IgD-negative memory B cell (primary cell): ENCODE results near the gene TH. TPM values are rescaled to one million over a fixed set of nuclear protein-coding genes. Genes with fewer than 3 reads are reported as not detected.
A peak's percentile ranks its signal among the peaks of the same experiment; 100 is the strongest.

Experiments
- H3K27ac Mint-ChIP-seq, 3 donors: one replicate each; pipeline ENCODE4 v1.8.0; 2020 to 2022; ENCODE audit warnings: mild to moderate bottlenecking in 3 of 3, mixed read lengths in 3 of 3, moderate library complexity in 1 of 3
- H3K27me3 Mint-ChIP-seq: one replicate; pipeline ENCODE4 v1.8.0; 2021; ENCODE audit warnings: mixed read lengths
- H3K36me3 Mint-ChIP-seq: one replicate; pipeline ENCODE4 v1.8.0; 2020; ENCODE audit warnings: mild to moderate bottlenecking, mixed read lengths
- H3K4me1 Mint-ChIP-seq, 3 donors: one replicate each; pipeline ENCODE4 v1.8.0; 2020 to 2022; ENCODE audit warnings: mixed read lengths in 3 of 3, mild to moderate bottlenecking in 1 of 3
- H3K4me3 Mint-ChIP-seq, 4 donors: one replicate each; pipeline ENCODE4 v1.8.0; 2020 to 2022; ENCODE audit warnings: mild to moderate bottlenecking in 4 of 4, mixed read lengths in 4 of 4, moderate library complexity in 3 of 4
- H3K9me3 Mint-ChIP-seq, 3 donors: one replicate each; pipeline ENCODE4 v1.8.0; 2020 to 2021; ENCODE audit warnings: mixed read lengths in 3 of 3, mild to moderate bottlenecking in 1 of 3
- polyA plus RNA-seq: library from polyadenylated mRNA; unstranded; fragments of 300-500 nt; fragmentation: Illumina TruSeq; gene quantifications from one replicate; pipeline ENCODE4 v1.2.3, GENCODE V29; 2021

The TH gene
- polyA plus RNA-seq, 1 donor from 2014 or later, result not detected

DNA sequence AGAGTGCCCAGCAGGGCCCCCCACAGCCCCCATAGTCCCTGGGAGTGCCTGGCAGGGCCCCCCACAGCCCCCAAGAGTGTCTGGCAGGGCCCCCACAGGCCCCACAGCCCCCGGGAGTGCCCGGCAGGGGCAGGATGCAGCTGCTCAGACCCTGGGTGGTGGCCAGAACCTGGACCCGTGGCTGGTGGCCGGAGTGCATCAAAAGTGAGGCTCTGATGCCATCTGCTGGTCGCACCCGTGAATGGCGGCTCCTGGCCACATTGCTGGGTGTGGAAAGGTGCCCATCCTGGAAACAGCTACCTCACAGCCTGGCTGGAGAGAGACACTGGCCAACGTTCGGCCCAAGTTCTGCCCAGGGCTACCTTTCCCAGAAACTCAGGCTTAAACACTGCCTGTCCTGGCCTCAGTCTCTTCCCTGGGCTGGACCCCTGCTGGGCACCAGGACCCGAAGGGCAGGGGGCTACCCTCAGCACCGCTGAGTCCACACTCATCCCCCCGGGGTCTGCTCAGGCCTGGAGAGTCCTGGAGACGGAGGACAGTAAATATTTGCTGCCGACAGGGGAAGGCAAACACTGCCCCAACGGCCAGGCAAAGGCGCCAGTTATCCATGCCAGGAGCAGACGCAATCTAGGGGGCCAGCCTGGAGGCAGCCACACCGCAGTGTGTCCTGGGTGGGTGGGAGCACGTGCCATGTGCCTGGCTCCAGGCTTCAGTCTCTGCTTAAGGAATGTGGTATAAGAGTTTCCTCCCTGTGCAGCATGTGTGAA is 15.0 kb downstream of the TH start:
- no peaks in the 10 kb centered on the region for H3K9me3 Mint-ChIP-seq
- H3K27me3 Mint-ChIP-seq, result no peaks in the 10 kb centered on the region
- H3K4me3 Mint-ChIP-seq, result no peak overlapping the region
- no peaks in the 10 kb centered on the region for H3K36me3 Mint-ChIP-seq
- peaks cover 0 to 5% (median 4%) of the 10 kb centered on the region in 3 donors for H3K4me1 Mint-ChIP-seq
- no peak overlapping the region for H3K27ac Mint-ChIP-seq

DNA sequence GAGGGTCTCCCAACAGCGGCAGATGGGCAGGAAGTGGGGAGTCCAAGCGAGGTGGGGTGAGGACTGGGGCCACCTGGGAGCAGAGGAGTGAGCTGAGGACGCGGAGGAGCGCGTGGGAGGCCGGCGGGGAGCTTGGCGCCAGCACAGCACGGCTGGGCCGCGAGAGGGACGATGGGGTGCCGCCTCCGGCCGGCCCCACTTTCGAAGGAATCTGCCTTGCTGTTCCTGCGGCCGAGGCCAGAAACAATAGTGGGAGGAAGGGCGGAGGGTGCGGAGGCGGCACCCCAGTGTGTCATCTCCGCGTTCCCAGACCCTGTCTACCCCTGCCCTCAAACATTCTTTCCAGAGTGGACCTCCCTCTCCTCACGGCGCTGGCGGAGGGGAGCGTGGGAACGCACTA is 16.1 kb downstream of the TH start:
- Mint-ChIP-seq H3K4me1 (peaks cover 0 to 6% (median 6%) of the 10 kb centered on the region in 3 donors), H3K9me3 (no peaks in the 10 kb centered on the region), H3K27me3 (no peaks in the 10 kb centered on the region), H3K36me3 (no peaks in the 10 kb centered on the region), H3K4me3 (no peak overlapping the region), H3K27ac (no peak overlapping the region)

DNA sequence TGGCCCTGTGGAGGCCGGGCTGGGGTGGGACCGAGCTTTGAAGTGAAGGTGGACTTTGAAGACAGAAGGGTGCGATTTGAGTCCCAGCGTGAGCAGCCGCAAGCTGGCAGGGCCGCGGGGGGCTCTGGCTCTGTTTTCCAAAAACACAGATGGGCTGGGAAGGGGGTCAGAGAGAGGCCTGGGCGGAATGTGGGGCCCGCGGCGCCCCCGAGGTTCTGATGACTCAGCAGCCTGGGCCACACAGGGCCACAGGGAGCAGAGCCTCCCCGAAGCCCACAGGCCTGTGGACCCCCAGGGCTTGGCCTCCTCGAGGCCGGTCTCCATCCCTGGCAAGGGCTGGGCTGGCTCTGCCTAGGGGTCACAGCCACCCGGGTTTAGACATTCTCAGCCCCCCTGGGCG is 16.7 kb downstream of the TH start:
- no peaks in the 10 kb centered on the region for H3K9me3 Mint-ChIP-seq
- peaks cover 0 to 6% (median 6%) of the 10 kb centered on the region in 3 donors for H3K4me1 Mint-ChIP-seq
- H3K36me3 Mint-ChIP-seq, result no peaks in the 10 kb centered on the region
- H3K4me3 Mint-ChIP-seq, result no peak overlapping the region
- no peak overlapping the region for H3K27ac Mint-ChIP-seq
- peaks cover 2% of the 10 kb centered on the region for H3K27me3 Mint-ChIP-seq

DNA sequence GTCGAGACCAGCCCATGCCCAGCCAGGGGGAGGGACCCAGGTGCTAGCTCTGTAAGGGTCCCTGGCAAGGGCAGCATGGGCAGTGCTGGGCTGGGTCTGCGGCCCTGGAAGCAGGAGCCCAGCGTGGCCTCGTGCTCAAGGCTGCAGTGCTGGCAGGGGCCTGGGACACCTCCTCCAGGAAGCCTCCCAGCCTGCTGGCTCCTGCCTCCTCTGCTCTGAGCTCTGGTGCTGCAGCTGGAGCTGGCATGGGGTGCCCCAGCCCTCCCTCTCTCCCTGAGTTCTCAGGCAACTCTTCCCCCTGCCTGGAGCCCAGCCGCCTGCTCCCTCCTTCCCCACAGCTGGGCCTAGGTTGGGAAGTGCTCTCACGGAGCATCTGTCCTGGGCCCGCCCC is 17.4 kb downstream of the TH start:
- H3K27me3 Mint-ChIP-seq, result peaks cover 4% of the 10 kb centered on the region
- no peaks in the 10 kb centered on the region for H3K9me3 Mint-ChIP-seq
- H3K4me1 Mint-ChIP-seq, result peaks cover 0 to 6% (median 6%) of the 10 kb centered on the region in 3 donors
- H3K27ac Mint-ChIP-seq, result no peak overlapping the region
- H3K4me3 Mint-ChIP-seq, result no peak overlapping the region
- no peaks in the 10 kb centered on the region for H3K36me3 Mint-ChIP-seq

DNA sequence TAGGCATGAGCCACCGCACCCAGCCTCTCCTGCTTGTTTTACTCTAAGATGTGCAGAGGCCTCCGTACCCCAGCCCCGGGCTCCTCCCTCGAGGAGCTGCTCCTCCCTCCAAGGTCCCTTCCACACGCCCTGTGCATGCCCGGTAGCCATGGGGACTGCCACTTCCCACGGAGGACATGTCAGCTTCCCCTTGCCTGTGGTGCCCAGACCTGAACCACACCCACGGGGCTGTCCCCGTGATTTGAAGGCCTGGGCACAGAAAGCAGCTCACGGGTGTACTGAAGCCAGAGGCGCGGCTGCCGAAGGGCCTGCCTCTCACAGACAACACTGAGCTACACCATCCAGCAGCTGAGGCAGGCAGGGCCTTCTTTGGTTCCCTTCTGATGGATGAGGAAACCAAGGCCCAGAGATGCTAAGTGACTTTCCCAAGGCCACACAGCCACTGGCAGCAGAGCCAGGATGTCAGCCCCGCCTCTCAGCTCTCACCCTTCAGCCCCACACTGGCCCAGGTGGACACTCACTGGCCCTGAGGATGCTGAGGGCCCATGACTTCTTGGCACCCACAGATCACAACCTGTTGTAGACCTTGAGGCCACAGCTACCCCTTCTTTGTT is 17.9 kb downstream of the TH start:
- no peaks in the 10 kb centered on the region for H3K9me3 Mint-ChIP-seq
- peaks cover 4% of the 10 kb centered on the region for H3K27me3 Mint-ChIP-seq
- no peaks in the 10 kb centered on the region for H3K36me3 Mint-ChIP-seq
- peak overlapping the region in 1 of 3 donors; percentile 80 for H3K27ac Mint-ChIP-seq
- H3K4me3 Mint-ChIP-seq, result no peak overlapping the region
- peaks cover 0 to 6% (median 6%) of the 10 kb centered on the region in 3 donors for H3K4me1 Mint-ChIP-seq

DNA sequence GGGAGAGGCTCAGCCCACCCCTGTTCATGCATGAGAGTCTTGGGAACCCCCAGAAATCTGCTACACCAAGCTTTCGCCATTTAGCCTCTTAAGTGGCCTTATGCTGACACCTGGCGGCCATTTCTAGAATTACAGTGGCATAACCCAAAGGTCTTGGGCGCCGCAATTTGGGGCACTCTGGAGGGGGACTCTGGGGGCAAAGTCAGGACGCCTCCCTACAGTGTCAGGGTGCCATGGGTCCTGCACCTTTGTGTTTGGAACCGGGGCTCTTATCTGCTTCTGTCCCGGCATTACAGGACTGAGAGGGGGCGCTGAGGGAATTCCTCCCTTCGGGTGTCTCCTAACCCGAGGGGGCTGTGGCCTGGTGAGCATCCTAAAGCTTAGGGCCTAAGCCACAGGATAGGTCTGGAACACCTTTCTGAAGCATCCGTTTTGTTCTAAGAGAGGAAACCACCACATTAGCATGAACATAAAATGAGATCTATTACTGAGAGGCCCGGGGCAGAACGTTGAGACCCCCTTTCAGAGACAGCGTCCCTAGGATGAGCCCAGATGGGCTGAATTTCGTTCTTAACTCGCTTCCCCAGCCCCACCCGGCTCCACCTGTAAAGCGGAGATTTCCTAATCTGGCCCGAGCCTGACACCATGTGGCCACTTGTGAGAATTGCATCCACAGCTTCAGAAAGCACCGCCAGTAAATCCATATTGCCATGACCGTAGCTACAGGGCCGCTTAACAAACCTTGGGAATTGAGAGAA is 19.9 kb downstream of the TH start:
- Mint-ChIP-seq H3K36me3 (no peaks in the 10 kb centered on the region), H3K27me3 (peaks cover 8% of the 10 kb centered on the region), H3K4me1 (peaks cover 0 to 7% (median 6%) of the 10 kb centered on the region in 3 donors), H3K4me3 (peak overlapping the region in 2 of 4 donors; percentile 82 to 85), H3K9me3 (no peaks in the 10 kb centered on the region), H3K27ac (peak overlapping the region in 2 of 3 donors; percentile 37 to 66)

DNA sequence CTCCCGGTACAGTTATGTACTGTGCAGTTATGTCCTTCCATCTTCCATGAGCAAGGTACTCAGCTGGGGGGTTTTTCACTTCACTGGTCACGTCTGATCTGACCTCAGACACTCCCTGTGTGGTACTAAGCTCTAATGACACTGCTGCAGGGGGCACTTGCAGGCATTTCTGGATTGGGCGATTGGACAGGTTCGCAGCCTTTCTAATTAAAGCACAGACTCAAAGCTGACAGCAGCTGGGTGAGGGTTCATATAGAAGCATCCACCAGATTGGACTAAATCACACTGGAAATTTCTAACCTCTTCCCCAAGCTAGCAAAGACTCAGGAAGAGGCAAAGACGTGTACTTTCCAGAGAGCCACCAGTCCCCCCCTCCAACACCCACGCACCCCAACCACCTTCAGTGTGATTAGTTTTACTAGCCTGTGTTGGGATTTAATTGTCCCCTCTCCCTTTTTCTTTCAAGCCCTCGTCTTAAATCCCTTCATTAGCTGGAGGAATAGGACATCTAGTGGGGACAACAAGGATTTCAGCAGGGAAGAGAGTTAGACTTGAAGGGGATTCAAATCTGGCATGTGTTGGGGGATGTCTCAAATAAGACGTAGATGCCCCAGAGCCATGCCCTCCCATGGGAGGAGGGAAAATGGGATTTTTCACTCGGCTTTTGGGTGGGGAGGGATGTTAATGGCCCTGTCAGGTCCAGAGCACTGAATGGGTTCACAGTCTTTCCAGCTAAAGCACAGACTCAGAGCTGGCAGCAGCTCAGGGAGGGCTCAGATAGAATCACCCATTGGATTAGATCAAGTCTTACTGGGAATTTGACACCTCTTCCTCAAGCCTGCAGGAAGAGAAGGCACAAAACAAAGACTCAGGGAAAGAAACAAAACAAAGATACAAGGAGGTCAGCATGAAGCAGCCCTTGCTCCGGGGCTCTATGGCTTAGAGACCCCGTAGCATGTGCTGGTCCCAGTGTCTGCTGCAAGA is 21.5 kb downstream of the TH start:
- Mint-ChIP-seq H3K4me1 (peaks cover 0 to 7% (median 6%) of the 10 kb centered on the region in 3 donors), H3K9me3 (no peaks in the 10 kb centered on the region), H3K27ac (no peak overlapping the region), H3K4me3 (no peak overlapping the region), H3K36me3 (no peaks in the 10 kb centered on the region), H3K27me3 (peaks cover 15% of the 10 kb centered on the region)

DNA sequence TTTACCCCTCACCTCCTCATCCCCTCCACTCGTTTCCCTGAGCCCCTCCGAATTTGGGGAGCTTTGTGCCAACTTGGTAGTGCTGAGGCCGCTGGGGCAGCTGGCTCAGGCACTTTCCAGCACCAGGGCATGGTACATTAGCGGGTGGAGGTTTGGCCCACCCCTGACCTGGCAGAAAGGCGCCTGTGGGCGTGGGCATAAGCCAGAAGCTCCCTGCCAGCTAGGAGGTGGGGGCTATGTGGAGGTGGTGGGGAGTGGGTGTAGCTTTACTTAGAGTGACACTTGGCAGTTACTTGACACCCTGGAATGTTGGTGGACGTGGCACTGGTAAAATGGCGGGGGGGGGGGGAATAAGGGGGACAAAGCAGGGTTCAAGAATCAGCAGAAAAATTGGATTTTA is 22.2 kb downstream of the TH start:
- H3K27ac Mint-ChIP-seq, result no peak overlapping the region
- H3K4me1 Mint-ChIP-seq, result peaks cover 0 to 7% (median 6%) of the 10 kb centered on the region in 3 donors
- no peaks in the 10 kb centered on the region for H3K36me3 Mint-ChIP-seq
- H3K9me3 Mint-ChIP-seq, result no peaks in the 10 kb centered on the region
- H3K4me3 Mint-ChIP-seq, result no peak overlapping the region
- H3K27me3 Mint-ChIP-seq, result peaks cover 22% of the 10 kb centered on the region

DNA sequence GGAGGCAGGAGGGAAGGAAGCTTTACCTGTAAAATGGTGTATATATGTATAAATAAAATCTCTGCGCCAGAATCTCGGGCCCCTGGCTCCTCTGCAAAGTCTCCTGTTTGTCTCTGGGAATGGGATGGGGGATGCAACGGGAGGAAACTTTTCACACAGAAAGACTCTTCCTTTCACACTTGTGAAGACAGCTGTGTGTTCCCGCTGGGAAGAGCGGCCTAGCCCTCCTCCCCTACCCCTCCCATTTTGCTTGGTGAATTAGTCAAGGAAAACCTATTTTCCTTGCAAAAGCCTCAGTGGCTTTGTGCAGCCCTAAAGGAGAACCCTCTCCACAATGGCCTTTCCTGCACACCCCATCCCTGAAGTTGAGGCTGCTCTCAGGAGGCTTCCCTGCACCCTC is 23.0 kb downstream of the TH start:
- Mint-ChIP-seq H3K4me1 (peaks cover 0 to 7% (median 7%) of the 10 kb centered on the region in 3 donors), H3K27me3 (peaks cover 24% of the 10 kb centered on the region), H3K4me3 (no peak overlapping the region), H3K36me3 (no peaks in the 10 kb centered on the region), H3K27ac (no peak overlapping the region), H3K9me3 (no peaks in the 10 kb centered on the region)

DNA sequence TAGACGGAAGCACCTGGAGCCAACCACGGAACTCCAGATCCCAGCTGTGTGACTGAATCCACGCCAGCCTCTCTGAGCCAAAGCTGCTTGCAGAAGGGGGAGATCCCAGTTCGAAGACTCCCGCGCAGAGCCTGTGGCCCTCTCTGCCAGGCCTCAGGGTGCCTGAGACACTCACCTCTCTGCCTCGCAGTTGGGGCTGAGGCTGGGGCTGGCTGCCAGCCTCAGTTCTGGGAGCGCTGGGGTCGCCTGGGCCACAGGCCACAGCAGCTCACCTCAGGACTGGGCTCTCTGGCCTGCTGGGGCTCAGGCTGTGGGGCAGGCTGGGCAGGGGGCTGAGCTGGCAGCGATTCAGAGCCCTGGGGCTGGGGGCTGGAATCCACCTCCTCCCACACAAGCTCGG is 24.2 kb downstream of the TH start:
- Mint-ChIP-seq H3K4me1 (peaks cover 0 to 12% (median 10%) of the 10 kb centered on the region in 3 donors), H3K27ac (no peak overlapping the region), H3K27me3 (peaks cover 35% of the 10 kb centered on the region), H3K9me3 (no peaks in the 10 kb centered on the region), H3K36me3 (no peaks in the 10 kb centered on the region), H3K4me3 (no peak overlapping the region)

DNA sequence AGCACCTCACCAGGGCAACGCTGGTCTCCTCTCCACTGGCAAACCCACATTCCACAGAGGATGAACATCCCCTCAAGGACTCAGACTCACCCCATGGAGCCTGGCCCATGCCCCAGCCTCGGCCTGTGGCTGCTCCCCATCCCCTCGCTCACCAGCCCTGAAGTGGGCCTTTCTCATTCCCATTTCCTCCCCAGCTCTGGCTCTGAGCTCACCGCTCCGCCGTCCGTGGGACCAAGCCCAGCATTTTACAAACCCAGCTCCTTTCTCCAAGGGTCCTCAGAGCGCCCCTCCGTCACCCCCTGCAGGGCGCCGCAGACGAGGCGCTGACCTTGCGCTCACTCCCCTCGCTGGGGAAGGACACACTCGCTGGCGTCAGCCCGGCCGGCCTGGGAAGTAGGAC is 25.6 kb downstream of the TH start:
- Mint-ChIP-seq H3K27me3 (peaks cover 45% of the 10 kb centered on the region), H3K4me1 (peaks cover 0 to 7% (median 6%) of the 10 kb centered on the region in 3 donors), H3K4me3 (peak overlapping the region in 1 of 4 donors; percentile 6), H3K27ac (no peak overlapping the region), H3K36me3 (no peaks in the 10 kb centered on the region), H3K9me3 (no peaks in the 10 kb centered on the region)

DNA sequence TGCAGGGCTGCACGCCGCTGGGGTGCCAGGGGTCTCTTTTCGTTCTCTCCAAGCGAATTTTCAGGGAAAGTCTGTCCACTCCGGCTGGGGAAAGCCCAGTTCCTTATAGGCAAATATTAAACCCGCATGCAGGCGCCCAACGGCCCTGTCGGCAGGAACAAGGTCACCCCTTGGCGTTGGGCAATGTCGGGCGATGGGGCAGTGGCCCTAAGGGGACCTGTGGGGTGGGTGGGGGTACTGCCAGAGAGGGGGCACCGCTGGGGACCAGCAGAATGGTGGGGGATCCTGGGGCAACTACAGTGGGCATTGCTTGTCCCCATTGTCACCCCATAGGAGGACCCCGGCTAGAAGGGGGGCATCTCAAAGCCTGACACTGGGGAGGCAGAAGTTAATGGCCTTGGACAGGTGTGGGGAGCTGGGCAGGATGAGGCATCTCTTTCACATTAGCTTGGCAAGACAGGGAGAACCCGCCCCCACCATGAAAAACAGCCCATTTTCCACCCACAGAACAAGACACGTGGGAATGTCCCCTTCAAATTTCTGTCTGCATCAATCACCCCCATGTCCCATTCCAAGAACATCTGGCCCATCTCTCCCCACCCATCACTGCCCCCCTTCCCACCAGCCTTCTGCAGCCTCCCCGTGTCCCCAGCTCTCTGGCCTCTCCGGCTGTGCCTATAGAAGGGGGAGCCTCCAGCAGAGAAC is 26.9 kb downstream of the TH start:
- Mint-ChIP-seq H3K4me3 (no peak overlapping the region), H3K36me3 (no peaks in the 10 kb centered on the region), H3K27me3 (peaks cover 45% of the 10 kb centered on the region), H3K9me3 (no peaks in the 10 kb centered on the region), H3K4me1 (peaks cover 0 to 7% (median 6%) of the 10 kb centered on the region in 3 donors), H3K27ac (peak overlapping the region in 1 of 3 donors; percentile 23)

DNA sequence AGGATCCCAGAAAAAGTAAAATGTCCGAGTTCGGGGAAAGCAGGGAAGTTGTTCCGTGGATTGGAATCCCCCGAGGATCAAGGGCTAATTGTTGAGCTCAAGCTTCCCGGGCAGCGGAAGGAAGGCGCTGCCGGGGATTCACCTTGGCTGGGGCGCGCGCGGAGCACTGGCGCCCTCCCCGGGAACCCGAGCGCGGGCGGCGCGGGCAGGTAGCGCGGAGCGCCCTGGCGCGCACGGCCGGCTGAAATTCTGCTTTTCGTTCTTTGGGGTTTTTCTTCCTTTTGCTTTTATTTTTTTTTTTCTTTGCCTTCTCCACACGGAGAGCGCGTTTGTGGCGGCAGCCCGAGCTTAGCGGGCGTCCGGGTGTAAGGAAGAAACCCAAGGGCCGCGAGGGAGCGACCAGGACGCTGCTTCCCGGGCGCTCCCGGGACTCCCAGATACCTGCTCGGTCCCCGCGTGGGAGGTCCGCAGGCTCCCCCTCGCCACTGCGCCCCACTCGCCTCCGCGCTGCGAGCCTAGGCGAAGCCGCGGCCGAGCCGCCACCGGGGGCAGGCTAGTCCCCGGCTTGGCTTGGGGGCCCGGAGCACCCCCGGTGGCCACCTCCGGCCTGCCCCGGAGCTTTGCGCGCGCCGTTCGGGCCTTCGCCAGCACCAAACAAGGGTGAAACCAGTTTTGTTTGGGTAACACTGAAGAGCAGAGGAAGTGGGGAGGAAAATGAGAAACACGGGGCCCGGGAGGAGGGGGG is 27.6 kb downstream of the TH start:
- H3K27me3 Mint-ChIP-seq, result peaks cover 45% of the 10 kb centered on the region
- H3K36me3 Mint-ChIP-seq, result no peaks in the 10 kb centered on the region

More for the DNA sequence above, 27.6 kb downstream of the TH start:
- H3K4me3 Mint-ChIP-seq, result peak overlapping the region in 2 of 4 donors; percentile 51 to 55
- H3K27ac Mint-ChIP-seq, result no peak overlapping the region
- no peaks in the 10 kb centered on the region for H3K9me3 Mint-ChIP-seq
- H3K4me1 Mint-ChIP-seq, result peaks cover 0 to 7% (median 6%) of the 10 kb centered on the region in 3 donors
